GM12892 (cell line): Measurements from ENCODE around the gene PLEKHG1.
A peak's percentile ranks its signal among the peaks of the same experiment; 100 is the strongest.

Experiments used
- DNase-seq: peaks from one replicate; pipeline ENCODE4 v3.0.0; 2011; ENCODE audit not compliant: insufficient read length
- FAIRE-seq: peaks from 2 replicates; lab custom pipeline; 2011; peaks lifted over from hg19 to GRCh38; lab: Jason Lieb, UNC
- POLR2A ChIP-seq: IDR thresholded peaks from 2 replicates; pipeline ENCODE4 v1.6.1; 2011; ENCODE audit warnings: low read depth, low read length, control low read depth
- POLR2AphosphoS5 ChIP-seq: IDR thresholded peaks from 2 replicates; pipeline ENCODE4 v1.6.1; 2011; ENCODE audit warnings: low read depth, low read length, control low read depth
- TAF1 ChIP-seq: IDR thresholded peaks from 2 replicates; pipeline ENCODE4 v1.6.1; 2011; ENCODE audit warnings: low read depth, mild to moderate bottlenecking, control low read depth, low read length, borderline replicate concordance

PLEKHG1 gene

DNA sequence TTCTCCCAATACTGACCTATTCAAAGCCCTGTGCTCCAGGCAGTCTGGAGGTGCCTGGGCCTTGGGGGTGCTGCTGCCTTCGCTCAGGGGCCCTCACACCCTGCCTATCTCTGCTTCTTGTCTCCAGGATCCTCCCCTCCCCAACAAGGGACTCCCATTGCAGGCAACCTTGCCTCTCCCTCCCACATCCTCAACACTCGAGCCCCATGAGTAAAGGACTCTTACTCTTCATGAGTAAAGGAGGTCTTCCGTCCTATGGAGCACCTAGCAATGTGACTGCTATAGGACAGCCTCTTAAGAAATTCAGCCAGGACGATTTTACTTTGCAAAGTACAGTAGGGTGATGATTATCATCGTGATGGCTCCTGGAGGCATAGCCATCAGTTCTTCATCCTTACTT is 24.5 kb downstream of the PLEKHG1 start:
- DNase-seq (no peak), FAIRE-seq (no peak)
- no peak for TF ChIP-seq TAF1
- no peak for TF ChIP-seq POLR2AphosphoS5
- no peak for TF ChIP-seq POLR2A

- no peak for FAIRE-seq
- TF ChIP-seq POLR2A (no peak), POLR2AphosphoS5 (no peak), TAF1 (no peak)
- no peak for DNase-seq
Observed at GRCh38 chr6:150625927-150626326, 26.2 kb downstream of the PLEKHG1 start.

DNA sequence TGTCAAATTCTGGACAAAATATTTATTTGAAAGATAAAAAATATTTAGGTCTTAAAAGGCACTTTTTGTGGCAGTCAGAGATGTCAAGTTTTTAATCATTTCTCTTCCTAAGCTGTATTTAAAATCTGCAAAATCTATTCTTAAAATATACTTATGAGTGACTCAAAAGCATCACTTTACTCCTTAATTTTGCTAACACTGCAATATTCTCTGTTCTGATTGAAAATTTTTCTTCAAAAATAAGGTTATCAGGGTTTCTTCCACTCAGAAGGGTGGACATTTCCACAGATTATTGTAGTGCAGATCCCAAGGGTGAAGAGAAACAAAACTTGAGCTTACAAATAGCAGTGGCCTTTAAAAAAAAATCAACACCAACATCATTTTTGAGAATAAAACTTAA is 27.5 kb downstream of the PLEKHG1 start:
- no peak for DNase-seq
- TF ChIP-seq POLR2AphosphoS5 (no peak), POLR2A (no peak), TAF1 (no peak)
- no peak for FAIRE-seq

DNA sequence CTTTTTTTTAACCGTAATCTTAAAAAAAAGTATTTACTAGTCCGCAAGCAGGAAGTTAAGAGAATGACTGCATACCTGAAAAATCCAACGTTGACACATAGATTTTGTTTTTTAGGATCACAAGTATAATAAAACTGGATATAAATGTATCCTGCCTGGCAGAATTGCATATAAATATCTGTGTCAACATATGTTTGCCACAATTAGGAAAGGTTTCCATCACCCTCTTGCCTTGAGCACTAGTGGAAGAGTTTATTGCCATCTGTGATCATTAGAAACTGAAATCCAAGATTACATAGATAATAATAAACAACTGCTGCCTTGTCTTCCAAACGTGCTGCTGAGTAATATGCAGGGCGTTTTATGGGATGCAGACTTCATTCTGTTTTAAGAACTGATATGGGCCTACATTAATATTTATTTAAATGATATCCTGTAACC is 27.9 kb downstream of the PLEKHG1 start:
- FAIRE-seq (no peak), DNase-seq (no peak)
- TF ChIP-seq POLR2A = no peak
- no peak for TF ChIP-seq POLR2AphosphoS5
- TF ChIP-seq TAF1 = no peak

GRCh38 chr6:150628908-150629307 is 29.2 kb downstream of the PLEKHG1 start:
- DNase-seq = no peak
- TF ChIP-seq POLR2AphosphoS5 (no peak), TAF1 (no peak), POLR2A (no peak)
- FAIRE-seq = no peak

DNA sequence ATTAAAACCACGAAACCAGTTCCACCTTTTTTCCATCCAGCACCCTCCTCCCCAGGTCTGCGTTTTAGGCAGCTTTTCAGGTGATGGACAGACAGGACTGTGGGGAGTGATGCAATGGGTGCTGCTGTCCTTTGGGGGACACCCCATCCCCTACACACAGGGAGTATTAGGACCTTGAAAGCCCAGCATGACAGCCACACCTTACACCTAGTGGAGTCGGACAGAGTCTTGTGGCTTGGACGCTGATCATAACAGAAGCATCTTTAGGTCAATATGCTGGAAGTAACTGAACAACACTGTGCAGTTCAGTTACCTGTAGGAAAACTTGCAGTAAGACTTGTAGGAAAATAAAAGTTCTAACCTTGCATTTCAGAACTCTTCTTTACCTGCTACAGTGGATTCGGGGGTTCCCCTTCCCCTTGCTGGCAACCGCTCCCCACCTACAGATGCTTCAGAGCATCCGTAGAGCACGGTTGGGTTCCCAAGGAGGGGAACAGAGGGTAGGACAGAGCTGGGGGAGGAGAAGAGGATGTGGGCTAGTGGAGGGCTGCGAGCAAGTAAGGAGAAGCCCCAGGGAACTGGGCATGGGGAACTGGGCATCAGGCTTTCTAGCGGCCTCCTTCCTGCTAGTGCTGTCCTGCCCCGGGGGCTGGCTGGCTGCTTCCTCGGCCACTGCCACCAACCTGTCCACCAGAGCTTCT is 31.7 kb downstream of the PLEKHG1 start:
- FAIRE-seq (peak; percentile 74), DNase-seq (no peak)
- TF ChIP-seq TAF1 (no peak), POLR2AphosphoS5 (no peak), POLR2A (no peak)

DNA sequence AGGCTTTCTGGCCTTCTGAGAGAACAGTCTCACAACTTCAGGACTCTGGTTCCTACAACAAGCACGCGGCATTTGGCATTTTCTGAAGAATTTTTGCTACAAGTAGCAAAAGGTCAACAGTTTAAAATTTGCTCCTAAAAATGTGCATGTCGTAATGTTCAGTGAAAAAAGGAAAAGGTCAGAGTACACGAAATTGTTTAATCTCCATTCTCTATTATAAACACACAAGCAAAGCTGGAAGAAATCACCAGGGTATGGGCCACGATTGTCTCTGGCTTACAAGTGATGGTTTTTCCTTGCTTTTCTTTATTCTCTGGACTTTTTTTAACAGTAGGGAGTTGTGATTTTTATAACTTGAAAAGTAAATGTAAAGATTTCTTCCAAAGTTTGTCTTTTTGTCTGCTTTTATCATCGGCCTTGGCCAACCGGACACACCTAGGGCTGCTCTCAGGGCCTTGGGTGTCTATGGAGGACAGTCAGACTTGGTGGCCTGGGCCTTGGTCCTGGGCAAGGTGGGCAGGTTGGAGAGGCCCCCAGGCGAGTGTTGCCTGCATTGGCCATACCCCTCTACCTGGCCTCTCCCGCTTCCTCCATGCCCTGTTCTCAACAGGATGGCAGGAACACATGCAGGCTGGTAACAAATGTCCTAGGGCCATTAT is 32.4 kb downstream of the PLEKHG1 start:
- DNase-seq (no peak), FAIRE-seq (peak; percentile 67)
- TF ChIP-seq TAF1 (no peak), POLR2AphosphoS5 (no peak), POLR2A (no peak)

DNA sequence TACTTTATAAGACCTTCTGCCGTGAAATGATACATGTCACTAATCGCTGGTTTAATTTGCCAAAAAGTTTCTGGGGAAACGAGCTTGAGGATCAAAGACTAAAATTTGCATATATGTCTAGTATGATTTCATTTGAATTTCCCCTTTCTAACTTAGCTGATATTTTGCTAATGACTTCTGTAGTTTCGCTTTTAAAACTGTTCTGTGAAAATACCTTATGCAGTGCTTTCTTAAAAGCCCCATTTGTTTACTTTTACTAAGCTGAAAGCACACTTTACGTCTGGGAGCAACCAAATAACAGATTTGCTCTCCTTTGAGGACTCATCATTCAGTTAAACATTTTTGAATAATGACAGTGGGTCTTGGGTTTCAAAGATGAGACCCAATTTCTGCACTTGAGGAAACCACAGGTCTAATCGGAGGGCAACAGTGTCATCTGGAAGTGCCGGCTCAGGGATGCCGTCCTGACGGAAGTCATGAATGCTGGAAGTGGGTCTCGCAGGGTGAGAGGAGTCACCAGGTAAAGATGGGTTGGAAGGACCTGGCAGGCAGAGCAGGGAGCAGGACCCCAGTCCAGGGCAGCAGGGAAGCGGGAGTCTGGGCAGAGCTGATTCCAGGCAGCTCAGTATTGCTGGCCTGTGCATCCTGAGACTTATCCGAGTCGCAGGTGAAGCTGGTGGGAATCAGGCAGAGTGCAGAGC is 33.2 kb downstream of the PLEKHG1 start:
- FAIRE-seq (peak; percentile 76), DNase-seq (no peak)
- TF ChIP-seq POLR2A (no peak), TAF1 (no peak), POLR2AphosphoS5 (no peak)

DNA sequence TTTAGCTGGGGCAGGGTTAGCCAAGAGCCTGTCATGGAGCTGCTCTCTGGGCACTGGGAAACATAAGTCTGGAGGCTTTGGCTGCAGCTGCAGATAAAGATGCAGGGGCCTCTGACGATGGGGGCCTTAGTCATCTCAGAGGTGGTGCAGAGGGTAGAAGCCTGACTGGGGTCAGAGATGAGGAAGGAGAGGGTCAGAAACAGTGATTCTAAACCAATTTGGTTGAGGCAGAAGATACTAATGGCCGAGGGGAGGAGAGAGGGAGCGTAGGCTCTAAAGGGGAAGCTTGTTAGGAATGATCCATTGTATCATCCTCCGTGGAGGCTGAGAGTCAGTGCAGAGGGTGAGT is 33.8 kb downstream of the PLEKHG1 start:
- no peak for TF ChIP-seq POLR2A
- TF ChIP-seq TAF1 = no peak
- TF ChIP-seq POLR2AphosphoS5 = no peak
- FAIRE-seq (no peak), DNase-seq (no peak)

DNA sequence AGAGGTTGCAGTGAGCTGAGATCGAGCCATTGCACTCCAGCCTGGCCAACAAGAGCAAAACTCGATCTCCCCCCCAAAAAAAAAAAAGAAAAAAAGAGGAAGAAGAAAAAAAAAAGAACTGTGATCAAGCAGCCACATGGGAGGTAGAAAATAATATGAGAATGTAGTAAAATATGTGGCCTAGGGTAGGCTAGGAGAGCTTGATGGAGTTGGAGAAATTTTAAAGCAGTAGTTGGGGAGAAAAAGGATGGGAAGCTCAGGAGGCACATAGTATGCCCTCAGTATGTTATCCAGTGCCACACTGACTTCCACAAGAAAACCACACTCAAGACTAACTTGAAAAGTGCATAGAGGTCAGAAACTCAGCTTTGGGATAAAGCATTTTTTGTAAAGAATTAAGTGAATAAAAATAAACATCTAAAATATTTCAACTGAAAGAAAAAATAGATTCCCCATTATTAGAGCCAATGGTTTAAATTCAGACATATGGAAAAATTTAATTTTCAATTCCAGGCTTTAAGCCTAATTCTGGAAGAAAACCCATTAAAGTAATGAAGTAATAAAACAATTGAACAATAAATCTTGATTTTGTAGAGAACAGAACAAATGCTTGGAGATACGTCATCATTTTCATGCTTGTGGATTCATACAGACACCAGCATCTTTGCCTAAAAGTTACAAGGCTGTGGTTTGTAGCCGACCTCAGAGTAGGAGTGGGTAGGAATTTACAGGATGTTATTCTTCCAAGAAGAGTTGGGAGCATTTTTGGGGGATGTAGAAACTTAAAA is 34.7 kb downstream of the PLEKHG1 start:
- TF ChIP-seq POLR2A (no peak), POLR2AphosphoS5 (no peak), TAF1 (no peak)
- FAIRE-seq (no peak), DNase-seq (no peak)

GRCh38 chr6:150634964-150635292 is 35.2 kb downstream of the PLEKHG1 start:
- DNase-seq = no peak
- TF ChIP-seq POLR2AphosphoS5 = no peak
- no peak for TF ChIP-seq POLR2A
- TF ChIP-seq TAF1 = no peak
- no peak for FAIRE-seq

DNA sequence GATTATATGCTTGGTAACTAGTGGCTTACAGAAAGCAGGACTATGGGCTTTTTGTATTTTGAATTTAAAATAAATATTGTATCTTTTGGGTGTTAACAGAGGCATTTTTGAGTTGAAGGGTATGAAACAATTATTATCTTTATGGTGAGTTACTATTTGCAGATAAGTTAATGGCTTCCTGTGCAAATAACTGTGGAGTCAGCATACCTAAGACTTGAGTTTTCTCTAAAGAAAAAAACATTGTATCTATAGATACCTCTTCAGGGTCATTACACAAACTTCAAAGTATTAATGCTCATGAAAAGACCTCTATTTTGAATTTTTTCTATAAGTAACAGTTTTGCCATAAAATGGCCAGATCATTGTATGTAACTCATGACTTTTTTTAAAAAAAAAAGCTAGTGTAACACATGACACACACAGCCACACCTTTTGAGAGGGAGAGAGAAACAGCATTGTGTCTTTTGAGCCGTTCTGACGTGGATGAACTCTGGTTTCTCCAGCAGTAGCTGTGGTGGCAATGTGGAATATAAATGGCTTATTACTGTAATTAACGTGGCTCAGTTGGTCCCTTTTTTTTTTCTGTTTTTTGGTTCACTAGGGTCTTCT is 36.3 kb downstream of the PLEKHG1 start:
- no peak for DNase-seq
- no peak for TF ChIP-seq POLR2AphosphoS5
- no peak for TF ChIP-seq POLR2A
- no peak for TF ChIP-seq TAF1
- no peak for FAIRE-seq
